IPS DF 6.9 (cell line): ENCODE measurements around the gene FCMR.

Experiments used
- DNase-seq: peaks from one replicate; pipeline ENCODE4 v3.0.0-alpha.2; 2013; ENCODE audit warnings: low read depth, low spot score
- H3K27ac ChIP-seq: one replicate; pipeline ENCODE4 v1.5.1; 2013; ENCODE audit warnings: low read length, control low read depth
- H3K27me3 ChIP-seq: 2 replicates; pipeline ENCODE4 v1.6.1; 2013; ENCODE audit warnings: mild to moderate bottlenecking, low read length; ENCODE audit not compliant: control insufficient read depth, insufficient read depth
- H3K36me3 ChIP-seq: 2 replicates; pipeline ENCODE4 v1.6.1; 2013; ENCODE audit warnings: low read length; ENCODE audit not compliant: control insufficient read depth, insufficient read depth
- H3K4me1 ChIP-seq: 2 replicates; pipeline ENCODE4 v1.6.1; 2013; ENCODE audit warnings: low read length; ENCODE audit not compliant: control insufficient read depth, insufficient read depth
- H3K4me3 ChIP-seq: 2 replicates; pipeline ENCODE4 v1.5.1; 2013; ENCODE audit warnings: mild to moderate bottlenecking, low read length
- H3K9me3 ChIP-seq: 2 replicates; pipeline ENCODE4 v1.6.1; 2013; ENCODE audit warnings: low read length, inconsistent platforms; ENCODE audit not compliant: control insufficient read depth, insufficient read depth
- WGBS: extraction: QIAGEN DNeasy Blood & Tissue Kit; methylation state at CpG from one replicate; pipeline ENCODE4 v1.1.7; 2013; ENCODE audit warnings: mixed read lengths, missing lambda C conversion rate; ENCODE audit not compliant: insufficient read length, insufficient coverage; 5-methylcytosine and 5-hydroxymethylcytosine counted together

The FCMR gene

DNA sequence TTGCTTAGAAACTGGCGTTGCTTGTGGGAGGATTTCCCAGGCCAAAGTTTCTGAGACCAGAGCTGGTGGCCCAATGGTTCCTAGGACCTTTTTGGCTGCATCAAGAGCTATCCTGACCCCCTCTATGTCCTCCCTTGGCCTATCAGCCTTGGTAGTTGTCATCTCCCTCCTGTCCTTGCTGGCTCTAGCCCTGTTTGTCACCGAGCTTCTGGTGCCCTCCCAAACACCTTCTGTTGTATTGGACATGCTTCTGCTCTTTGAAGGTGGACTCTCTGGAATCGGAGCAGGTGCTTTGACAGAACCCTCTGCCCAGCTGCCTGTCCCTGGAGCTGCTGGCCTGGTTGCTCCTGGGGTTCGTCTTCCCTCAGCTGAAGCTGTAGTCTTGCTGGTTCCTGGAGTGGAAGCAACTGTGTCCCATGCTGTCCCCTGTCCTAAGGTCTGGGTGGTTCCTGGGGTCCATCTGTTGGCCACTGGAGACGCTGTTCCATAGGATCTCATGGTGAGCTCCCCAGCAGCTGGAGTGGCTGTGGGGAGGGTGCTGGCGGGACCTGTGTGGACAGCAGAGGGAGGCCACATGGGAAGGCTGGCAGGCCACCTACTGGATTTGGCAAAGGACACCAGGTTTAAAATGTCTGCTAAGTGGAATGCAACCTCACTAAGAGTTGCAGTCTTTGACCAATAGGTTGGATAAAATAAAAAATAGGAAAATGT is 39.1 kb upstream of the FCMR start:
- no peak for DNase-seq
- no peaks in the 10 kb centered on the region for H3K4me1 ChIP-seq
- WGBS = no CpG with 5 or more reads among the region's 6 CpGs
- H3K27me3 ChIP-seq = no peaks in the 10 kb centered on the region
- no peaks in the 10 kb centered on the region for H3K36me3 ChIP-seq
- H3K9me3 ChIP-seq = no peaks in the 10 kb centered on the region
- no peak overlapping the region for H3K27ac ChIP-seq
- no peak overlapping the region for H3K4me3 ChIP-seq

- DNase-seq = no peak
- Histone ChIP-seq H3K27me3 (no peaks in the 10 kb centered on the region), H3K27ac (no peak overlapping the region), H3K4me3 (no peak overlapping the region), H3K36me3 (no peaks in the 10 kb centered on the region), H3K4me1 (no peaks in the 10 kb centered on the region), H3K9me3 (no peaks in the 10 kb centered on the region)
- no CpG with 5 or more reads among the region's 2 CpGs for WGBS
Measured at GRCh38 chr1:206958144-206958543, 36.4 kb upstream of the FCMR start.

DNA sequence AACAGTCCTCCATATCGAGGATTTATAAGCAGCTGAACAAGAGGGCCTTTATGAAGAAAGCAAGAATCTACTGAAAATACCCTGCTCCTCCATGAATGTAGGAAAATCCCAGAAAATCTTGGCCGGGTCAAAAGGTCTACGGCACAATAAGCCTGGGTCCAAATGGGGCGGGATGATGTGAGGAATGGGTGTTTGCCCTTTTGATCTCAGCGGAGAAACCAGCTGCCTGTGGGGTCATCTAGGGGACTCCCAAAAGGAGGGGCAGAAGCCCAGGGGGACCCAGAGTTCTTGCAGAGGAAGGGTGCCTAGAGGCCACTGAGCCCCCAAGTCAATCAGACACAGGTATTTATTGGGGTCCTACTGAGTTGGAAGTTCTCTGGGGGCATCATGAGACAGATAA is 35.9 kb upstream of the FCMR start:
- no CpG with 5 or more reads among the region's 5 CpGs for WGBS

GRCh38 chr1:206955476-206956451 is 34.0 kb upstream of the FCMR start:
- Histone ChIP-seq H3K27me3 (no peaks in the 10 kb centered on the region), H3K4me1 (no peaks in the 10 kb centered on the region), H3K27ac (no peak overlapping the region), H3K4me3 (no peak overlapping the region), H3K9me3 (no peaks in the 10 kb centered on the region), H3K36me3 (no peaks in the 10 kb centered on the region)
- no peak for DNase-seq
- no CpG with 5 or more reads among the region's 11 CpGs for WGBS

More for the DNA sequence above, 35.9 kb upstream of the FCMR start:
- no peaks in the 10 kb centered on the region for H3K4me1 ChIP-seq
- DNase-seq = no peak
- no peak overlapping the region for H3K4me3 ChIP-seq
- no peaks in the 10 kb centered on the region for H3K36me3 ChIP-seq
- H3K27ac ChIP-seq = no peak overlapping the region
- H3K27me3 ChIP-seq = no peaks in the 10 kb centered on the region
- no peaks in the 10 kb centered on the region for H3K9me3 ChIP-seq

DNA sequence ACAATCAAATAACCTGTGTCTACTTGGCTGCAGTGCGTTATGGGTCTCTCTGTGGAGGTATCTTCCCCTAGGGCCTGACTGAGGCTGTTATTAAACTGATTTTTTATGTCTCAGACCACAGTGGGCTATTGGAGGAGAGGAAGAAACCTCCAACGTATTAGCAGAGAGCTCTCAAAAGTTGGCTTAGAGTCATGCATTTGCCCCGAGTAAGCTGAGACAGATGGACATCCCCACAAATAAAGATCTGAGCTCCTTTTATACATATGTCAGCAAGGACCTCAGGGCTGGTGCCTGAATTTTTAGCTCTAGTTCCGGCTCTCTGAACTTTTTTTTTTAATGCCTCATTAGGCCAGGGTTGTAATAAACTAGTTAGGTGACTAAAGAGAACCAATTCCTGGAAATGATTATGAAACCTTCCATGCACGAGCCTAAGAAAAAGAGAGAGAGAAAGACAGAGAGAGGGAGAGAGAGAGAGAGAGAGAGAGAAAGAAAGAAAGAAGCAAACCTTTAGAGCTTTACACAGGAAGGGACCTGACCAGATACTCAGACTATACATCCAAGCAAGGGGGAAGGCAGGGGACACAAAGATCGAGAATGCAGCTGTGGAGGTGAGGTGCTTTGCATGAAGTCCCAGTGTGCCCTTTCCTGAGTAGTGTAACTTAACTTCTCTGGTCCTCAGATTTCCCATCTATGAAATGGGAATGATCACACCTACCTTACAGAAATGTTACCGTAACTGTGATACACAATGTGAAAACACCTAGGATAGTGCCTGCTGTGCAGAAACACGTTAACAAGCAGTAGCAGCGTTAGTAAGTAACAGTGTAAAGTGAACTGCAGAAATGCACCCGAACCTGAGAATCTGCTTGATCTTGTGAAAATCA is 33.0 kb upstream of the FCMR start:
- Histone ChIP-seq H3K27me3 (no peaks in the 10 kb centered on the region), H3K36me3 (no peaks in the 10 kb centered on the region), H3K4me1 (no peaks in the 10 kb centered on the region), H3K9me3 (no peaks in the 10 kb centered on the region), H3K4me3 (no peak overlapping the region), H3K27ac (no peak overlapping the region)
- no CpG with 5 or more reads among the region's 10 CpGs for WGBS
- DNase-seq = no peak

GRCh38 chr1:206953626-206954025 is 31.9 kb upstream of the FCMR start:
- Histone ChIP-seq H3K27ac (no peak overlapping the region), H3K4me1 (no peaks in the 10 kb centered on the region), H3K4me3 (no peak overlapping the region), H3K27me3 (no peaks in the 10 kb centered on the region), H3K9me3 (no peaks in the 10 kb centered on the region), H3K36me3 (no peaks in the 10 kb centered on the region)
- no CpG with 5 or more reads among the region's 2 CpGs for WGBS
- no peak for DNase-seq

DNA sequence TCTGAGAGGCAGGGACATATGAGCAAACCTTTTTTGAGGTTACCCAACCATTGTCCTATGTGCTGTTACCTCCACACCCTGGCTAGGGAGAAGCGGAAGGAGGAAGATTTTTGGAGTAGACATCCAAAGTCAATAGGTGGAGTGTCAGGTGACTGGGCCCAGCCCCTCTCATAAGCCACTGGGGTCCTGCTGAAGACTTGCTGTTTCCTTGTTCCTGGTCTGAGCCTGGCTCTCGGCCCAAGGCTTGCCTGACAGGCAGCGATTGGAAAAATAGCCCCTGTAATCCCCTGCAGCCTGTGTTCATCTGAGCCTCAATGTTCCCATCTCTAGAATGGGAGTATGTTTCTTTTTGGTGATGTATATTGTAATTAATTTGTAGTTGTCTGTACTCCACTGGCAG is 31.4 kb upstream of the FCMR start:
- H3K27ac ChIP-seq = no peak overlapping the region
- no CpG with 5 or more reads among the region's 3 CpGs for WGBS
- no peaks in the 10 kb centered on the region for H3K27me3 ChIP-seq
- DNase-seq = no peak
- H3K4me1 ChIP-seq = no peaks in the 10 kb centered on the region
- H3K36me3 ChIP-seq = no peaks in the 10 kb centered on the region
- no peaks in the 10 kb centered on the region for H3K9me3 ChIP-seq
- H3K4me3 ChIP-seq = no peak overlapping the region

GRCh38 chr1:206952171-206952570 is 30.4 kb upstream of the FCMR start:
- no peak overlapping the region for H3K27ac ChIP-seq
- H3K9me3 ChIP-seq = no peaks in the 10 kb centered on the region
- no peaks in the 10 kb centered on the region for H3K4me1 ChIP-seq
- no peaks in the 10 kb centered on the region for H3K27me3 ChIP-seq
- no peaks in the 10 kb centered on the region for H3K36me3 ChIP-seq
- WGBS = no CpG with 5 or more reads among the region's 4 CpGs
- no peak for DNase-seq
- no peak overlapping the region for H3K4me3 ChIP-seq

DNA sequence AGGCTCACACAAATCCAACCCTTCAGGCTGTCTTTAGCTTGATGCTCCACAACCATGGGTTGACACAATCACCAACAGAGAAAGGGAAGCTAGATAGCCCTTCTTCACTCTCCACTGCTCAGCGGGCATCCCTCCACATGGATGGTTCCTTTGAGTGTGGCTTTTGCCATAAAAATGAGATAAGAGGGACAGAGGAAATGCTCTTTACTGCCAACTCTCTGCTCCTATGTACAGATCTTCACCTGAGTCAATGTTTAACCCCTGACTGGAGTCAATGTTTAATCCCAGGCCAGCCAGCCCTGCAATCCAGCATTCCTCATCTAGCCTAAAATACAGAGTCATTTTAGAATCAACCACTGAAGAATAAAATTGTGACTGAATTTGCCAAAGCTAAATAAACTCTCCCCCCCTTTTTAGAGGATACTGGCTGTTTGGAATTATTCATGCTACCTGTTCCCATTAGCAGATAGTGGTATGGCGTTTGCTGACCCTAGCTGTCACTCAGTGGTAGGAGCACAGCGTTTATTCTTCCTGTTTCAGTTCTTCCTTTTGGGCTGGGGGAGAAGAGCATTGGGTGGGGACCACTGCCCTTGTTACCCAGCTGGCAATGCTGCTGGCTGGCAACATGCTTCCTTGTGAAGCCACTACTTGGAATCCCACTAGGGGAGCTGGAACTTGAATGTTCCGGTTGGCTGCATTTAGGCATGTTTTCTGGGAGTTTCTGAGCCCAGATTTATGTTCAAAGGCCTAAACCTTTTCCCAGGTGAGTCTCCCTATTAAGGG is 29.8 kb upstream of the FCMR start:
- Histone ChIP-seq H3K27ac (no peak overlapping the region), H3K9me3 (no peaks in the 10 kb centered on the region), H3K36me3 (no peaks in the 10 kb centered on the region), H3K4me1 (no peaks in the 10 kb centered on the region), H3K27me3 (no peaks in the 10 kb centered on the region), H3K4me3 (no peak overlapping the region)
- no CpG with 5 or more reads among the region's 4 CpGs for WGBS
- DNase-seq = no peak
